IMR-90 (cell line): ENCODE measurements around the gene NBPF3. TPM values are rescaled to one million over a fixed set of nuclear protein-coding genes. Genes with fewer than 3 reads are reported as not detected.
A peak's percentile ranks its signal among the peaks of the same experiment; 100 is the strongest.

Experiments used
- ATAC-seq: fragments of 200-7000 bp; cut with Tn5 transposase; 2 replicates; pipeline ENCODE4 v1.9.1; 2020; ENCODE audit warnings: low read depth, mild to moderate bottlenecking, moderate library complexity
- BruUV-seq: library from RNA; stranded (reverse); fragments of 400-500 nt; replicated peaks from 2 replicates; lab custom pipeline; 2021; lab: Mats Ljungman, UMichigan
- CTCF ChIA-PET: fragments of 300-600 bp; formaldehyde crosslinking; extraction: SDS; loops from one replicate; lab custom pipeline; 2021; ENCODE audit warnings: antibody characterized with exemption; lab: Yijun Ruan, JAX
- POLR2A ChIA-PET: fragments of 300-600 bp; sonication (Branson Sonifier 250); formaldehyde crosslinking; loops from one replicate; lab custom pipeline; 2022; ENCODE audit warnings: antibody characterized with exemption; ENCODE audit not compliant: unreplicated experiment; lab: Charles Lee
- DNase-seq: peaks from one replicate; pipeline ENCODE4 v3.0.0; 2013
- H2AFZ ChIP-seq: replicated peaks from 2 replicates; pipeline ENCODE3; 2013; ENCODE audit warnings: low read length, mild to moderate bottlenecking; ENCODE audit not compliant: poor library complexity
- H2AK5ac ChIP-seq: 2 replicates; pipeline ENCODE4 v1.6.1; 2013; ENCODE audit warnings: low read depth, low read length, inconsistent platforms
- H2AK9ac ChIP-seq: replicated peaks from 2 replicates; pipeline ENCODE3; 2013; ENCODE audit warnings: mild to moderate bottlenecking, low read depth, low read length, moderate library complexity; ENCODE audit not compliant: poor library complexity
- H2BK120ac ChIP-seq: 2 replicates; pipeline ENCODE4 v1.6.1; 2013; ENCODE audit warnings: low read depth, low read length, inconsistent platforms
- H2BK15ac ChIP-seq: 3 replicates; pipeline ENCODE4 v1.6.1; 2013; ENCODE audit warnings: low read depth, low read length, inconsistent platforms
- H2BK20ac ChIP-seq: 2 replicates; pipeline ENCODE4 v1.6.1; 2013; ENCODE audit warnings: low read depth, mild to moderate bottlenecking, inconsistent platforms, low read length, moderate library complexity
- H2BK5ac ChIP-seq: 2 replicates; pipeline ENCODE4 v1.6.1; 2013; ENCODE audit warnings: mild to moderate bottlenecking, low read depth, low read length, inconsistent platforms; ENCODE audit not compliant: poor library complexity, severe bottlenecking
- H3K14ac ChIP-seq: replicated peaks from 2 replicates; pipeline ENCODE4 v1.6.1; 2013; ENCODE audit warnings: low read depth, low read length, inconsistent platforms
- H3K18ac ChIP-seq: 2 replicates; pipeline ENCODE4 v1.6.1; 2013; ENCODE audit warnings: low read depth, low read length, control low read depth
- H3K23ac ChIP-seq: 2 replicates; pipeline ENCODE4 v1.6.1; 2013; ENCODE audit warnings: low read depth, low read length, inconsistent platforms
- H3K27ac ChIP-seq: 2 replicates; pipeline ENCODE4 v1.5.1; 2013; ENCODE audit warnings: mild to moderate bottlenecking, control low read depth, low read length; ENCODE audit not compliant: insufficient read depth
- H3K27me3 ChIP-seq: 2 replicates; pipeline ENCODE4 v1.6.1; 2013; ENCODE audit warnings: low read length; ENCODE audit not compliant: control insufficient read depth, insufficient read depth
- H3K36me3 ChIP-seq: 2 replicates; pipeline ENCODE4 v1.6.1; 2013; ENCODE audit warnings: low read length, mixed read lengths; ENCODE audit not compliant: control insufficient read depth, insufficient read depth
- H3K4ac ChIP-seq: 2 replicates; pipeline ENCODE4 v1.6.1; 2013; ENCODE audit warnings: low read depth, low read length, inconsistent platforms
- H3K4me1 ChIP-seq: 2 replicates; pipeline ENCODE4 v1.6.1; 2013; ENCODE audit warnings: low read length, mixed read lengths; ENCODE audit not compliant: control insufficient read depth, insufficient read depth
- H3K4me2 ChIP-seq: 2 replicates; pipeline ENCODE4 v1.6.1; 2013; ENCODE audit warnings: low read depth, mild to moderate bottlenecking, control low read depth, low read length, moderate library complexity
- H3K4me3 ChIP-seq: 2 replicates; pipeline ENCODE4 v1.5.1; 2013; ENCODE audit warnings: low read depth, mild to moderate bottlenecking, control low read depth, low read length, moderate library complexity; ENCODE audit not compliant: insufficient read depth
- H3K56ac ChIP-seq: 2 replicates; pipeline ENCODE4 v1.6.1; 2013; ENCODE audit warnings: low read length, inconsistent platforms; ENCODE audit not compliant: insufficient read depth; ENCODE audit errors: extremely low read depth
- H3K79me1 ChIP-seq, 2 experiments: 2 replicates each; pipeline ENCODE4 v1.6.1; 2013; ENCODE audit warnings: low read length in 2 of 2, inconsistent platforms in 1 of 2, low read depth in 1 of 2
- H3K9ac ChIP-seq: 2 replicates; pipeline ENCODE4 v1.6.1; 2013; ENCODE audit warnings: low read depth, low read length, control low read depth
- H3K9me1 ChIP-seq: 2 replicates; pipeline ENCODE4 v1.6.1; 2013; ENCODE audit warnings: low read length, inconsistent platforms; ENCODE audit not compliant: insufficient read depth
- H3K9me3 ChIP-seq: 2 replicates; pipeline ENCODE4 v1.6.1; 2013; ENCODE audit warnings: low read length; ENCODE audit not compliant: control insufficient read depth, insufficient read depth
- H4K20me1 ChIP-seq: 2 replicates; pipeline ENCODE4 v1.6.1; 2013; ENCODE audit warnings: low read length, inconsistent platforms; ENCODE audit not compliant: insufficient read depth
- H4K5ac ChIP-seq: 2 replicates; pipeline ENCODE4 v1.6.1; 2013; ENCODE audit warnings: mild to moderate bottlenecking, low read depth, low read length, control low read depth
- H4K8ac ChIP-seq, 2 experiments: 2 replicates each; pipeline ENCODE4 v1.6.1; 2013; ENCODE audit warnings: low read depth in 2 of 2, low read length in 2 of 2, control low read depth in 1 of 2, inconsistent platforms in 1 of 2
- H4K91ac ChIP-seq: 2 replicates; pipeline ENCODE4 v1.6.1; 2013; ENCODE audit warnings: low read depth, low read length, inconsistent platforms; ENCODE audit not compliant: insufficient read depth
- ELK1 ChIP-seq: fragments of 150-350 bp; IDR thresholded peaks from 2 replicates; pipeline ENCODE4 v1.6.1; 2016; ENCODE audit warnings: low read depth, mild to moderate bottlenecking, low read length, moderate library complexity, borderline replicate concordance
- FOS ChIP-seq: fragments of 150-350 bp; IDR thresholded peaks from 2 replicates; pipeline ENCODE4 v1.6.1; 2016; ENCODE audit warnings: low read depth, low read length
- MAFK ChIP-seq: IDR thresholded peaks from 2 replicates; pipeline ENCODE4 v1.6.1; 2012; ENCODE audit warnings: low read depth, low read length, improper control_type of control experiment
- MXI1 ChIP-seq: IDR thresholded peaks from 2 replicates; pipeline ENCODE4 v1.6.1; 2012; ENCODE audit warnings: low read depth, mild to moderate bottlenecking, low read length, moderate library complexity, borderline replicate concordance
- POLR2A ChIP-seq: IDR thresholded peaks from 2 replicates; pipeline ENCODE4 v1.6.1; 2012; ENCODE audit warnings: mild to moderate bottlenecking, low read depth, low read length
- RCOR1 ChIP-seq: IDR thresholded peaks from 2 replicates; pipeline ENCODE4 v1.6.1; 2012; ENCODE audit warnings: mild to moderate bottlenecking, low read length, improper control_type of control experiment; ENCODE audit not compliant: insufficient replicate concordance
- SMC3 ChIP-seq: fragments of 150-350 bp; IDR thresholded peaks from 2 replicates; pipeline ENCODE4 v1.6.1; 2016; ENCODE audit warnings: low read depth, mild to moderate bottlenecking, antibody characterized with exemption, low read length, moderate library complexity
- WGBS, 2 experiments: methylation state at CpG; one replicate each; pipeline versions ENCODE4 v1.1.5 to v1.1.7; 2013; ENCODE audit warnings: missing lambda C conversion rate in 2 of 2; ENCODE audit not compliant: insufficient read length in 1 of 2; ENCODE audit errors: extremely low coverage in 2 of 2; 5-methylcytosine and 5-hydroxymethylcytosine counted together
- dilution Hi-C: fragments of 300-500 bp; cut with HindIII; formaldehyde crosslinking; loops from one replicate; pipeline ENCODE4 v1.14.3; 2018; ENCODE audit warnings: low sequenced_read_pairs; ENCODE audit not compliant: unreplicated experiment
- in situ Hi-C: fragments of 300-500 bp; cut with MboI; formaldehyde crosslinking; loops from 3 replicates; pipeline ENCODE4 v1.14.3; 2019; ENCODE audit warnings: low sequenced_read_pairs, inconsistent platforms, mixed read lengths
- intact Hi-C: fragments of 100-400 bp; cut with micrococcal nuclease; formaldehyde crosslinking; loops from 2 replicates; pipeline ENCODE4 v1.10.0; 2022
- polyA plus RNA-seq, 3 experiments: library from polyadenylated mRNA; depleted of rRNA; stranded (reverse); fragments of >200 nt; gene quantifications; 2 replicates each; pipeline ENCODE4 v1.2.3, GENCODE V29; 2012; ENCODE audit warnings: low replicate concordance in 1 of 3
- total RNA-seq: library from RNA; depleted of rRNA; stranded (reverse); fragments of >200 nt; gene quantifications from 2 replicates; pipeline ENCODE4 v1.2.3, GENCODE V29; 2012
- TF ChIP-seq, protein P1 (sequence below): conservative IDR thresholded peaks from 2 replicates; pipeline ENCODE4 v1.5.1; 2012; ENCODE audit warnings: mild to moderate bottlenecking, low read depth, low read length, improper control_type of control experiment

Gene NBPF3
- total and polyA plus RNA-seq, 2 of the 4 experiments (the other 2 are of a cell fraction): 8.7 to 18.8 TPM

GRCh38 chr1:21436488-21437340 is 3.2 kb upstream of the NBPF3 start:
- dilution Hi-C loops: no loop called here
- CTCF ChIA-PET: no interaction called here
- no peak overlapping the region for H3K4me2 ChIP-seq

More at GRCh38 chr1:21436488-21437340, 3.2 kb upstream of the NBPF3 start:
- Histone ChIP-seq H2AK5ac (no peak overlapping the region), H2BK15ac (no peak overlapping the region), H3K27me3 (peaks cover 1% of the 10 kb centered on the region; the same call in 1 of the 2 replicates), H2AK9ac (peak overlapping the region; percentile 3), H3K79me1 (peaks cover 3 to 12% of the 10 kb centered on the region in 2 experiments), H3K23ac (no peak overlapping the region), H3K18ac (no peak overlapping the region), H3K9me3 (no peaks in the 10 kb centered on the region), H3K4me1 (no peaks in the 10 kb centered on the region), H2BK120ac (no peak overlapping the region), H2BK5ac (no peak overlapping the region), H3K9ac (no peak overlapping the region), H4K91ac (no peak overlapping the region), H3K27ac (no peak overlapping the region), H3K56ac (no peak overlapping the region), H4K5ac (no peak overlapping the region; the same call in 1 of the 2 replicates), H3K36me3 (no peaks in the 10 kb centered on the region), H4K8ac (peak overlapping the region in 1 of 2 experiments; percentile 47; a peak in 1 of 4 replicates), H3K14ac (no peak overlapping the region), H3K4ac (no peak overlapping the region), H3K4me3 (no peak overlapping the region), H3K9me1 (no peaks in the 10 kb centered on the region), H2BK20ac (no peak overlapping the region), H2AFZ (peak overlapping the region; percentile 70), H4K20me1 (no peaks in the 10 kb centered on the region)
- no TSS peak for BruUV-seq
- in situ Hi-C loops: no loop called here
- POLR2A ChIA-PET: no interaction called here
- 21% methylated on average over 8 of the region's 43 CpGs; no CpG with 5 or more reads in 1 of the 2 experiments for WGBS, 2 experiments
- intact Hi-C loops: no loop called here
- TF ChIP-seq SMC3: no peak
- no peak for TF ChIP-seq ELK1
- TF ChIP-seq, protein P1, sequence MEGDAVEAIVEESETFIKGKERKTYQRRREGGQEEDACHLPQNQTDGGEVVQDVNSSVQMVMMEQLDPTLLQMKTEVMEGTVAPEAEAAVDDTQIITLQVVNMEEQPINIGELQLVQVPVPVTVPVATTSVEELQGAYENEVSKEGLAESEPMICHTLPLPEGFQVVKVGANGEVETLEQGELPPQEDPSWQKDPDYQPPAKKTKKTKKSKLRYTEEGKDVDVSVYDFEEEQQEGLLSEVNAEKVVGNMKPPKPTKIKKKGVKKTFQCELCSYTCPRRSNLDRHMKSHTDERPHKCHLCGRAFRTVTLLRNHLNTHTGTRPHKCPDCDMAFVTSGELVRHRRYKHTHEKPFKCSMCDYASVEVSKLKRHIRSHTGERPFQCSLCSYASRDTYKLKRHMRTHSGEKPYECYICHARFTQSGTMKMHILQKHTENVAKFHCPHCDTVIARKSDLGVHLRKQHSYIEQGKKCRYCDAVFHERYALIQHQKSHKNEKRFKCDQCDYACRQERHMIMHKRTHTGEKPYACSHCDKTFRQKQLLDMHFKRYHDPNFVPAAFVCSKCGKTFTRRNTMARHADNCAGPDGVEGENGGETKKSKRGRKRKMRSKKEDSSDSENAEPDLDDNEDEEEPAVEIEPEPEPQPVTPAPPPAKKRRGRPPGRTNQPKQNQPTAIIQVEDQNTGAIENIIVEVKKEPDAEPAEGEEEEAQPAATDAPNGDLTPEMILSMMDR: no peak
- no peak for TF ChIP-seq POLR2A
- TF ChIP-seq MXI1: no peak
- TF ChIP-seq MAFK: no peak
- TF ChIP-seq FOS: no peak
- no peak for TF ChIP-seq RCOR1
- ATAC-seq (peak; percentile 21; the same call in 1 of the 2 replicates), DNase-seq (no peak)
